B cell (primary cell): ENCODE results near the gene LRRC70.

ENCODE experiments used
- EZH2 ChIP-seq: IDR thresholded peaks from 2 replicates; pipeline ENCODE4 v1.6.1; 2012; ENCODE audit warnings: borderline replicate concordance, low read depth, mild to moderate bottlenecking, moderate library complexity, low read length; ENCODE audit not compliant: insufficient read depth, poor library complexity, severe bottlenecking
- TF ChIP-seq, protein P1 (sequence below): fragments of 200-600 bp; IDR thresholded peaks from one replicate; pipeline ENCODE4 v1.8.0; 2022; ENCODE audit warnings: antibody characterized with exemption, mild to moderate bottlenecking

DNA sequence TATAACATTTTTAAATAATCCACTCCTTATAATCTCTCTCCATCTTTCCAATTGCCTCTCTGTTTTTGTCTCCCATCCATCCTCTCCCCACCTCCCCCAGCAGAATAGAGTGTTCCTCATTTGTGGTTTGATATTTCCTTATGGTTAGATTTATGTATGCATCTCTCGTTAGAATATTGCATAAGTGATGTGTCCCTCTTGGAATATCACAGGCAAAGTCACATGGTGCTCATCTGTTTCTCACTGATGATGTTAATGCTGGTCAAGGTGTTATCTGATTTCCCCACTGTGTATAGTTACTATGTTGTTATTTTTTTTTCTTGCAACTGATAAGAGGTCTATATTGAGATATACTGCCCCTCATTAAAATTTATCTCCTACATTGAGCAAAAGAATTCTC, 3.1 kb upstream of the LRRC70 start:
- TF ChIP-seq, protein P1, sequence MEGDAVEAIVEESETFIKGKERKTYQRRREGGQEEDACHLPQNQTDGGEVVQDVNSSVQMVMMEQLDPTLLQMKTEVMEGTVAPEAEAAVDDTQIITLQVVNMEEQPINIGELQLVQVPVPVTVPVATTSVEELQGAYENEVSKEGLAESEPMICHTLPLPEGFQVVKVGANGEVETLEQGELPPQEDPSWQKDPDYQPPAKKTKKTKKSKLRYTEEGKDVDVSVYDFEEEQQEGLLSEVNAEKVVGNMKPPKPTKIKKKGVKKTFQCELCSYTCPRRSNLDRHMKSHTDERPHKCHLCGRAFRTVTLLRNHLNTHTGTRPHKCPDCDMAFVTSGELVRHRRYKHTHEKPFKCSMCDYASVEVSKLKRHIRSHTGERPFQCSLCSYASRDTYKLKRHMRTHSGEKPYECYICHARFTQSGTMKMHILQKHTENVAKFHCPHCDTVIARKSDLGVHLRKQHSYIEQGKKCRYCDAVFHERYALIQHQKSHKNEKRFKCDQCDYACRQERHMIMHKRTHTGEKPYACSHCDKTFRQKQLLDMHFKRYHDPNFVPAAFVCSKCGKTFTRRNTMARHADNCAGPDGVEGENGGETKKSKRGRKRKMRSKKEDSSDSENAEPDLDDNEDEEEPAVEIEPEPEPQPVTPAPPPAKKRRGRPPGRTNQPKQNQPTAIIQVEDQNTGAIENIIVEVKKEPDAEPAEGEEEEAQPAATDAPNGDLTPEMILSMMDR, result no peak
- no peak for TF ChIP-seq EZH2
